Hepatocyte (in vitro differentiated cells): ENCODE results near the gene FADS3. TPM values are rescaled to one million over a fixed set of nuclear protein-coding genes. Genes with fewer than 3 reads are reported as not detected.

Experiments
- DNase-seq: peaks from one replicate; pipeline ENCODE4 v3.0.0-alpha.2; 2016; ENCODE audit warnings: low spot score
- H2AFZ ChIP-seq: fragments of 200-600 bp; sonication (generic); 2 replicates; pipeline ENCODE4 v1.6.0; 2016; ENCODE audit warnings: antibody characterized with exemption, mild to moderate bottlenecking
- H3K27ac ChIP-seq: fragments of 200-600 bp; sonication (generic); 2 replicates; pipeline ENCODE4 v1.5.1; 2016; ENCODE audit warnings: mild to moderate bottlenecking
- H3K27me3 ChIP-seq: fragments of 200-600 bp; sonication (generic); 2 replicates; pipeline ENCODE4 v1.6.1; 2016
- H3K36me3 ChIP-seq: fragments of 200-600 bp; sonication (generic); replicated peaks from 2 replicates; pipeline ENCODE4 v1.5.1; 2016; ENCODE audit warnings: low read depth; ENCODE audit not compliant: insufficient read depth
- H3K4me1 ChIP-seq: fragments of 200-600 bp; sonication (generic); 2 replicates; pipeline ENCODE4 v1.5.1; 2016; ENCODE audit warnings: mild to moderate bottlenecking, moderate library complexity; ENCODE audit not compliant: insufficient read depth
- H3K4me2 ChIP-seq: fragments of 200-600 bp; sonication (generic); 2 replicates; pipeline ENCODE4 v1.6.0; 2016
- H3K4me3 ChIP-seq: fragments of 200-600 bp; sonication (generic); 2 replicates; pipeline ENCODE4 v1.5.1; 2016; ENCODE audit warnings: mild to moderate bottlenecking
- H3K79me2 ChIP-seq: fragments of 200-600 bp; sonication (generic); 2 replicates; pipeline ENCODE4 v1.6.0; 2017; ENCODE audit warnings: mild to moderate bottlenecking
- H3K9me2 ChIP-seq: fragments of 200-600 bp; sonication (generic); replicated peaks from 2 replicates; pipeline ENCODE4 v1.6.0; 2017; ENCODE audit warnings: mild to moderate bottlenecking; ENCODE audit not compliant: insufficient read depth
- H3K9me3 ChIP-seq: fragments of 200-600 bp; sonication (generic); 2 replicates; pipeline ENCODE4 v1.5.1; 2016; ENCODE audit warnings: low read depth, mild to moderate bottlenecking
- H4K20me1 ChIP-seq: fragments of 200-600 bp; sonication (generic); 2 replicates; pipeline ENCODE4 v1.6.0; 2016; ENCODE audit warnings: mild to moderate bottlenecking; ENCODE audit not compliant: insufficient read depth, poor library complexity, severe bottlenecking
- EZH2 ChIP-seq: fragments of 200-600 bp; sonication (generic); IDR thresholded peaks from 2 replicates; pipeline ENCODE4 v1.6.1; 2016; ENCODE audit warnings: antibody characterized with exemption, mild to moderate bottlenecking, borderline replicate concordance
- EZH2phosphoT487 ChIP-seq: fragments of 200-600 bp; sonication (generic); IDR thresholded peaks from one replicate; pipeline ENCODE4 v1.6.1; 2018; ENCODE audit warnings: antibody characterized with exemption, mild to moderate bottlenecking, low read depth, moderate library complexity; ENCODE audit not compliant: unreplicated experiment, severe bottlenecking
- WGBS: methylation state at CpG from one replicate; pipeline ENCODE4 v1.1.6; 2016; ENCODE audit warnings: low lambda C conversion rate; ENCODE audit errors: missing lambda C conversion rate; 5-methylcytosine and 5-hydroxymethylcytosine counted together
- polyA plus RNA-seq: library from polyadenylated mRNA; unstranded; fragments of >200 nt; fragmentation: Nextera tagmentation; extraction: Ambion mirVana; gene quantifications from 2 replicates; pipeline ENCODE4 v1.2.1, GENCODE V29; 2016
- total RNA-seq: library from RNA; depleted of rRNA; stranded (reverse); fragments of >200 nt; gene quantifications from 2 replicates; pipeline ENCODE4 v1.2.3, GENCODE V29; 2014
- TF ChIP-seq, protein P1 (sequence below): fragments of 200-600 bp; sonication (generic); IDR thresholded peaks from 2 replicates; pipeline ENCODE4 v1.5.1; 2016; ENCODE audit warnings: antibody characterized with exemption, mild to moderate bottlenecking; ENCODE audit not compliant: poor library complexity

The FADS3 gene
- total and polyA plus RNA-seq, 2 experiments from 2014 or later: 19.4 to 37.0 TPM

GRCh38 chr11:61869708-61870451 is 21.5 kb downstream of the FADS3 start:
- H3K4me1 ChIP-seq: peaks cover 4% of the 10 kb centered on the region
- H3K4me3 ChIP-seq: no peak overlapping the region
- H3K9me2 ChIP-seq: no peaks in the 10 kb centered on the region
- no peak overlapping the region for H2AFZ ChIP-seq
- WGBS: 63% methylated on average over 18 of the region's 21 CpGs
- TF ChIP-seq EZH2: no peak
- TF ChIP-seq EZH2phosphoT487: no peak
- TF ChIP-seq, protein P1, sequence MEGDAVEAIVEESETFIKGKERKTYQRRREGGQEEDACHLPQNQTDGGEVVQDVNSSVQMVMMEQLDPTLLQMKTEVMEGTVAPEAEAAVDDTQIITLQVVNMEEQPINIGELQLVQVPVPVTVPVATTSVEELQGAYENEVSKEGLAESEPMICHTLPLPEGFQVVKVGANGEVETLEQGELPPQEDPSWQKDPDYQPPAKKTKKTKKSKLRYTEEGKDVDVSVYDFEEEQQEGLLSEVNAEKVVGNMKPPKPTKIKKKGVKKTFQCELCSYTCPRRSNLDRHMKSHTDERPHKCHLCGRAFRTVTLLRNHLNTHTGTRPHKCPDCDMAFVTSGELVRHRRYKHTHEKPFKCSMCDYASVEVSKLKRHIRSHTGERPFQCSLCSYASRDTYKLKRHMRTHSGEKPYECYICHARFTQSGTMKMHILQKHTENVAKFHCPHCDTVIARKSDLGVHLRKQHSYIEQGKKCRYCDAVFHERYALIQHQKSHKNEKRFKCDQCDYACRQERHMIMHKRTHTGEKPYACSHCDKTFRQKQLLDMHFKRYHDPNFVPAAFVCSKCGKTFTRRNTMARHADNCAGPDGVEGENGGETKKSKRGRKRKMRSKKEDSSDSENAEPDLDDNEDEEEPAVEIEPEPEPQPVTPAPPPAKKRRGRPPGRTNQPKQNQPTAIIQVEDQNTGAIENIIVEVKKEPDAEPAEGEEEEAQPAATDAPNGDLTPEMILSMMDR: no peak
- peak; percentile 39 for DNase-seq
- H3K9me3 ChIP-seq: no peaks in the 10 kb centered on the region
- H3K4me2 ChIP-seq: no peak overlapping the region
- no peaks in the 10 kb centered on the region for H3K79me2 ChIP-seq
- H3K36me3 ChIP-seq: no peaks in the 10 kb centered on the region
- no peaks in the 10 kb centered on the region for H4K20me1 ChIP-seq
- no peaks in the 10 kb centered on the region for H3K27me3 ChIP-seq
- H3K27ac ChIP-seq: no peak overlapping the region

- no peaks in the 10 kb centered on the region for H3K9me2 ChIP-seq
- WGBS: 86% methylated on average over 4 of the region's 4 CpGs
- H2AFZ ChIP-seq: no peak overlapping the region
- no peaks in the 10 kb centered on the region for H3K36me3 ChIP-seq
- no peak overlapping the region for H3K4me3 ChIP-seq
- no peak overlapping the region for H3K27ac ChIP-seq
- no peaks in the 10 kb centered on the region for H4K20me1 ChIP-seq
- TF ChIP-seq, protein P1: no peak
- TF ChIP-seq EZH2 (no peak), EZH2phosphoT487 (no peak)
- H3K9me3 ChIP-seq: no peaks in the 10 kb centered on the region
- no peak overlapping the region for H3K4me2 ChIP-seq
- no peaks in the 10 kb centered on the region for H3K27me3 ChIP-seq
- peaks cover 4% of the 10 kb centered on the region for H3K4me1 ChIP-seq
- no peak for DNase-seq
- H3K79me2 ChIP-seq: no peaks in the 10 kb centered on the region
These were observed 22.0 kb downstream of the FADS3 start for GRCh38 chr11:61869429-61869707.

DNA sequence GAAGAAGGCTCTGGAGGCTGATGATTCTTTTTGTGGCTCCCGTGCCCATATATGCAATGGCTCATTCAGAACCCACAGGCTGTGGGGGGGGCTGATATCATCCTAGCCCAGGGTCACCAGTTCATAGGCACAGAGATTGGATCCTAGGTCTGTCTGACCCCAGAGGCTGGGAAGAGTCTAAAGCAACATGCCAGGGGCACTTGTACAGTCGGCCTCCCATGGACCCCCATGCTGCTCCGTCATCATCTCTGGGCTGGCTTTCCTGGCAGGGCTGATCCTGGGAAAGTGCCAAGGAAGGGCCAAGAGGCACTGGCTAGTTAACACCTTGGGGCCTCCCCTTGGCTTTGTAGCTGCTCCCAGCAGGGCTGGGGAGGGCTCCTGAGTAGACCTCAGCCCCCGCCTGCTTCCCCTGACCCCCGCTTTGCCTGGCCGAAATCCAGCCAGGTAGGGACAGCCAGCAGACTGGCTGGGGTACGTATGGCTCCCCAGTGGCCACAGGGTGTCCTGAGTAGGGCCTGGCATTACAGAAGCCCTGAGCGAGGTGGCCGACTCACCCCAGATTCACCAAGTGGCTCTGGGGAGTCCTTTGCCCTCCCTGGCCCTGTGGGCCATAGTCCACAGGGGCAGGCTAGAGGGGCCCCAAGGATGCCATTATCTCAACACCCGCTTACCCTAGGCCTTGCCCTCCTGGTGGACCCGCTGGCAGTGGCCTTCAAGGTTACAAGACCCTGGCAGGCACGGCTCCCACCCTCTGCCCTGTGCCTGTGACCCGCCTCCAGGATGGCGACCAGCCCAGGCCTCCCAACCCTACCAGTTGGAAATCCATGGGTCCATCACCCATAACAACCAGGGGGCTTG is 22.5 kb downstream of the FADS3 start:
- H2AFZ ChIP-seq: no peak overlapping the region
- TF ChIP-seq EZH2phosphoT487 (no peak), EZH2 (no peak)
- TF ChIP-seq, protein P1: no peak
- WGBS: 94% methylated on average over 13 of the region's 14 CpGs

More for the DNA sequence above, 22.5 kb downstream of the FADS3 start:
- no peak overlapping the region for H3K4me3 ChIP-seq
- no peaks in the 10 kb centered on the region for H3K36me3 ChIP-seq
- peaks cover 4% of the 10 kb centered on the region for H3K4me1 ChIP-seq
- DNase-seq: no peak
- no peak overlapping the region for H3K4me2 ChIP-seq
- H3K79me2 ChIP-seq: no peaks in the 10 kb centered on the region
- no peaks in the 10 kb centered on the region for H3K27me3 ChIP-seq
- H3K9me2 ChIP-seq: no peaks in the 10 kb centered on the region
- no peaks in the 10 kb centered on the region for H4K20me1 ChIP-seq
- H3K27ac ChIP-seq: no peak overlapping the region
- no peaks in the 10 kb centered on the region for H3K9me3 ChIP-seq
